ENCODE measurements around the gene CTSV.
"Not testable (repeated sequence)": the region's sequence is repeated elsewhere in the genome, so short reads cannot be mapped to it uniquely, and the experiment has no call there.

GRCh38 chr9:97023505-97023904, 15.4 kb downstream of the CTSV start:
- not testable (repeated sequence) for TF ChIP-seq CTCF (IDR thresholded peaks at IDR 0.05); ZFX (IDR thresholded peaks at IDR 0.05; ENCODE audit: borderline replicate concordance)

Measured in 22Rv1 (cell line).